RPMI8226 (cell line): ENCODE measurements around the gene SPTSSB.
A peak's percentile ranks its signal among the peaks of the same experiment; 100 is the strongest.

Experiments
- DNase-seq: peaks from one replicate; pipeline ENCODE4 v3.0.0-alpha.2; 2015

The SPTSSB gene

DNA sequence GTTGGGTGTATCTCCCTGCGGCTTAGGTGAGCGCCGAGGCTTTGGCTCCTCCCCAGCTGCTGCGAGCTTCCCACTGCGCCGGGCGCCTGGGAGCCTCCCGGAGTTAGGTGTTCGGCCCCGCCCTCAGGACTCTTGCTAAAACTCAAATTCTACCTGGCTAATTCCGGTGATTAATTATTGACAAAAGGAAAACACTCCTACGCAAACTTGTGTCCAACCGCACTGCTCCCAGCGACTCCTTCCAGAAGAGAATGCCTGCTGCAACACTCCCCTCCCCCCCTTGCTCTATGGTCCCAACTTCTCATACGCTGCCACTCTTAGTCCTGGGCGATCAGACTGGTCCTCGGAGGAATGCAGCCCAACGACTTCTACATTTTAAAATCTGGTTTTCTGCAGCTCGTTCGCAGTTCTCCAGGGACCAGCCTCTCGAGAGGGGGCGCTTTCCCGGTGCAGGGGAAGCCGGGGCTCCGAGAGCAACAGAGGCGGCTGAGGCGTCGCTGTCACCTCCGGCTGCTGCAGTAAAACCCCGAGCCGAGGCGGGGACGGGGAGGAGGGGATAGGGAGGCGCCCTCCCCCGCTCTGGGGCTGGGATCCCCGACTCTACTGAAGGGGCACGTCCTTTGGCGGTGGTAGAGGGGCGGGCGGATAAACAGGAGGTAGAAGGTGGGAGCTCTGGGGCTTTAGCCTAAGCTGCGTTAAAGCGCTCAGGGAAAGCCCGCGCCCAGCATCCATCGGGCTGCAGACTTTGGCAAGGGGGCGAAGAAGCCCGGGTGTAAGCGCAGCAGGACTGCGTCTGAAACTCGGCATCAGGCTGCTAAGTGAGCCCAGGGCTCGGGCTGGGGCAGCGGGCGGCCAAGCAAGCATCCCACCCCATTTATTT, at the start of gene SPTSSB:
SPTSSB (minus strand) TSS at position 77 of the 880 bp plus-strand sequence. CDS start 25,194 bp downstream, outside the sequence.
- DNase-seq: peak; percentile 14

DNA sequence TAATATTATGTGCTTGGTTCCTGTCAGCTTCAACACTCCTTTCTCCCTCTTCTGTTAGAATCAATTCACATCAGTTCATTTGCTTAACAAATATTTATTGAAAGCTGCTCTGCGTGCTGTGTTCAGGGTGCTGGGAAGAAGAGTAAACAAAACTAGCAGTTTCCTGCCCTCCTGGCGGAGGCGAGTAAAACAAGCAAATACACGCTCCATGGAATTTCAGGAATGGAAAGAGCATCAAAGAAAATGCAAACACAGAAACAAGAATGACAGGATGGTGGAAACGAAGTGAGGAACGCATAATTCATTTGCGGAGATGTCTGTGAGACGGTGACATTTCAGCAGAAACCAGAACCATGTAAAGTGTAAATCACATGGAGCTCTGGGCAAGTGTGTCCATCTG, 49.4 kb upstream of the SPTSSB start:
- DNase-seq: no peak

DNA sequence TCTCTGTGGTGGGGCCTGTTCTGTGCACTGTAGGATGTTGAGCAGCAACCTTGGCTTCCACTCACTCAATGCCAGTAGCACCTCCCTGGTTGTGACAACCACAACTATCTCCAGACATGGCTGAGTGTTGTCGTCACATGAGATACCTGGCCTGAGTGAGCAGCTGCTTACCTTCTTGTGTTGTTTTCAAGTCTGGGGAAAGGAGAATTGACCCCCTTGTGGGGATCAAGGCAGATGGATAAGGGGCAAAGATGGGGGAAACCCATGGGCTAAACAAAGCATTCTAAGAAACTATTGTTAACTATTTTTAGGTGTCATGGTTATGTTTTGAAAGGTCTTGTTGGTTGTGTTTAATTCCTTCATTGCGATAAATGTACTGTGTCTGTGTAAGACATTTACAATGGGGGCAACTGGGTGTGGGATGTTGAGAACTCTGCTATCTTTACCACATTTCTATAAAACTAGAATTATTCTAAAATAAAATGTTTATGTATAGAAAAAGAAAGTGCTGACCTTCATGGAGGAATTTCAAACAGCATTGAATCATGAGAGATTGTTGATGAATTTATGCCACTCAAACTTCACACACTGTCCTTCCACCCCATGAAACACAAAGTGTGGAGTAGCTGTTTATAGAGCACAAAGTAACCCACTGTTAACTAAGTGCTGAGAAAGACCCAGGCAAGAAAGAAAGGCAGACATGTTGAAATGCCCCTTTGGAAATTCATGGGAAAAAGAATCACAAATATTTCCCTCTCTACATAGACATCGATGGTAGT, 48.4 kb upstream of the SPTSSB start:
- DNase-seq: no peak

- no peak for DNase-seq
These were observed 44.4 kb upstream of the SPTSSB start for GRCh38 chr3:161415506-161416231.

GRCh38 chr3:161414907-161415306, 43.6 kb upstream of the SPTSSB start:
- DNase-seq: no peak

- no peak for DNase-seq
These were observed 42.5 kb upstream of the SPTSSB start for GRCh38 chr3:161413855-161414210.

- DNase-seq: no peak
These were observed 42.0 kb upstream of the SPTSSB start for GRCh38 chr3:161413127-161413854.

DNA sequence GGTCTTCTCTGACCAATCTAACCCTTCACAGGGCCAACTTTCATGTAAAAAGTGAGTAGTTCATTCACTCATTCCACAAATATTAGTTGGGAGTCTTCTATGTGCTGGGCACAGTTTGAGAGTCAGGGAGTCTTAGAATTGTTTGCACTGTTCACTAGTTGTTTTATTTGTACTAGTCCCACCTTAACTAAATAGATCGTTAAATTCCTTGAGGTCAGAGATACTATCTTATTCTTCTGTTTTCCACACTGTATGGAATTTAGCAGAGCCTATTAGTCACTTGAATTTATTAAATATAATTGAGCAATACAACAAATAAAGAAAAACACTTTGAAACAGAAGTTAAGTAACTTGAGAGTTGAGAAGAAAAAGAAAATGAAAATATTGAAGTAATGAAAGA, 40.8 kb upstream of the SPTSSB start:
- no peak for DNase-seq

DNA sequence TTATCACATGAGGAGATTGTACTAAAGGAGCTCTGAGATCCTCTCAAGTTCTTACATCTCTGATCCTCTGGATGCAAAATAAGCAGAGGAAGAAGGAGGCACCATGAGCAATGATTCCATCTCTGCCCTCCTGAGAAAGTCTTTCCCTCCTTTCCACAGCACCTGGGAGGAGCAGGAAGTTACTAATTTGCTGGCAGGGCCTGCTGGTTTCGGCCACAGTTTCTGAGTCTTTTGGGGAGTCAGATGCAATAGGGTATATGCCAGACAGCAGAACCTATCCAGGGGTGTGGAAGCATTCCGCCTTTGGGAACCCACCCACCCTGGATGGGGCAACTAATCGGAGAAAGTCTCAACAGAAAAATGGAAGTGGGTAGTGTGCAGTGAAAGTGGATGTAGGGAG, 38.5 kb upstream of the SPTSSB start:
- no peak for DNase-seq

- peak; percentile 71 for DNase-seq
These were observed 37.8 kb upstream of the SPTSSB start for GRCh38 chr3:161409069-161409468.

DNA sequence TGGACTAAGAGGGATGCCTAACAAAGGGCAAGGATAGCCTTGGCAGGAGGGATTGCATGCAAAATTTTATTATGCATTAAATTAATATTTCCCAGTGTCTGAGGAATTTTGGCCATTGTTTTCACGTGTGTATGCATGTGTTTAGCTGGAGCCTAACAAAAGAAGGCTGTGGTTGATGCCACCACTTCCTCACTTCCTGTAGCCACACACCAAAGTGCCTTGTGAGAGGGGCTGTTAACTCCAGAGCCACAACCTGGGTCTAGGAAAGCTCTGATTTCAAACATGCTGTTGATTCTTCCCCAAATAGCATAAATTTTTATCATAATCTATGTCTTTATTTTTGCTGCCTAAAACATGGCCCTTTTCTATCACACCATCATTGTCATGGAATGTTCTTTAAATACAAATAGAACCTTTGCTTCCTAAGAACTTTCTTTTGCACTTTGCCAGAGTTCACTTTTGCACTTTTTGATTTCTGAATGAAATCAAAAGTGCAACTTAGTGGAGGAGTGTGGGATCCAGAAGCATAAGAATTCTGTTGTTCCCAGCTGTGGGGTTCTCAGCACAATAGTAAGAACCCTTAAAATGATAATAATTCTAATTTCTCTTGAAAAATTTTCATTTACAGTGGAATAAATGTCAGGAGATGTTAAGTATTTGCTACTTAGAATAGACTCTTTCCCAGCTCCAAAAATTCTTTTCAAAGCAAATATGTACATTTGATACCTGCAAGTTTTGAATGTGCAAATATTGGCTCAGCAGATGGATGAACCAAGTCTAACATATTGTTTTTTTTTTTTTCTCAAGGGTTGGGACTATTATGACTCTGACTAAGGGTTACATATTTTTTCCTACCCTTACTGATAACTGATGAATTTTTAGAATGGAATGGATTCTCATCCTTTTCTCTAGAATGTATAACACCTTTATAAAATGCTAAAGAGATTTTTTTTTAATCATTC, 35.6 kb upstream of the SPTSSB start:
- DNase-seq: no peak

DNA sequence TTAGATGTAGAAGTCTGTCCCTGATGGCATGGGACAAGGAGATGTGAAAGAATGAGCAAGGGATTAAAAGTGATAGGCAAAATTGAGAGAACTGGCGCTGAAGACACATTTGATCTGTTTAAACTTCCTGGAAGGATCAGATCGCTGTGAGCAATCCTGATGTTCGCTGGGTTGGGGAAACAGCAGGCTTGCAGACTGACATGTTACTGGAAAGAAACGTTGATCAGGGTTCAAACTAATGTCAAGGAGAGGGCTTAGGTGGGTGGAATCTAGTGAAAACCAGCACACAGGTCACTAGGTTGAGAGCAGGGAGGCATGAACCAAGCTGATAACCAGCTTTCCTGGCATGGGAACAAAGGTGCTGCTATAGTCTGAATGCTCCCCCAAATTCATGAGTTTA, 34.5 kb upstream of the SPTSSB start:
- DNase-seq: no peak

DNA sequence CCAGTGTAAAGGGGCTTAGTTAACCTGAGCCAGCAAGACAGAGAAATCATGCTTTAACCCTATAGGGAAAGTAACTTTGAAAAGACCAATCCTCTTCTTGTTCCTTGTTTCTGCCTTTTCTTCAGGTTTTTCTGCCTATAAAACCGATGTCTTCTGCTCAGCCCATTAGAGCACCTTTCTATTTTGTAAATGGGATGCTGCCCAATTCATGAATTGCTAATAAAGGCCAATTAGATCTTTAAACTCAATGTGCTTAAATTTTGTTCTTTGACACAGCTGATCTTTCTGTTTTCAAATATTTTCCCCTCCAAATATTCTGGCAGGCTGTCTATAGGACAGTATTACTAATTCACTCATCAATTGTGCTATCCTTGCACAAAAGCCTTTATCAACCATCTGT, 33.8 kb upstream of the SPTSSB start:
- DNase-seq: no peak

- DNase-seq: no peak
These were observed 31.9 kb upstream of the SPTSSB start for GRCh38 chr3:161403251-161403650.

- DNase-seq: no peak
These were observed 30.1 kb upstream of the SPTSSB start for GRCh38 chr3:161401389-161401788.

- DNase-seq: no peak
These were observed 29.3 kb upstream of the SPTSSB start for GRCh38 chr3:161400650-161401049.

DNA sequence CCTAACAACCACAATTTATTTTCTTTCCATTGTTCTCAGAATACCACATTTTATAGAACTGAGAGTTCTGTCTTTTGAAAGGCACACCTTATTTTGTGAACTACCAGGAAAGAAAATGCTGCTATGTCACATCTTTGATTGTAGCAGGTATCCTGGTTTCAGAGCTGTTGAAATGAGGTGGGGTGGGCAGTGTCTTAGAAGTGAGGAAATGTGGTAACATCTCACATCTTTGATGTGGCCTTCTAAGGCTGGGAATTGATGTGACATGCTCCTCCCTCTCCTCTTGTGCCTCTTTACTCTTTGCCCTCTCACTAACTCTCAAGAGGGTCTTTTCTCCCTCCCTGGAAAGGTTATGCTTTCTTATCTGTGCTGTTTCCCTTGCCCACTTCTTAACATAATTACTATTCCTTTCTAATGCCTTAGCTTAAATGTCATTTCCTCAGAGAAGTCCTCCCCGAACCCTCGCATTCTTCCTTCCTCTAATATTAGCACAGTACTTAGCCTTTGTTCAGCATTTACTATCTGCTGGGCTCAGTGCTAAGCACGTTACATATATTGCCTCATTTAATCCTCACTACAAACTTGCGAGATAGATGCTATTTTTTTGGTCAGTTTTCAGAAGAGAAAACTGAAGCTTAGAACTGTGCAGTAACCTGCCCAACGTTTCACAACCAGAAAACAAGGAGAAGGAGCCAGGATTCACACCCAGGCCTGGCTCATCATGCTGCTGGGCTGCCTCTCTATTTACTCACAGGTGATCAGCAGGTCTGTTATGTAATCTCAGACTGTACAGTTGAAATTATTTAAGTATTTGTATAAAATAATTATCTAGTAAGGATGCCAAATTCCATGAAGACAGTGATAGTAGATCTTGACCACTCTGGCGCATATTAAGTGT, 24.0 kb upstream of the SPTSSB start:
- DNase-seq: no peak

GRCh38 chr3:161393803-161394202, 22.5 kb upstream of the SPTSSB start:
- no peak for DNase-seq

GRCh38 chr3:161393310-161393709, 22.0 kb upstream of the SPTSSB start:
- no peak for DNase-seq

DNA sequence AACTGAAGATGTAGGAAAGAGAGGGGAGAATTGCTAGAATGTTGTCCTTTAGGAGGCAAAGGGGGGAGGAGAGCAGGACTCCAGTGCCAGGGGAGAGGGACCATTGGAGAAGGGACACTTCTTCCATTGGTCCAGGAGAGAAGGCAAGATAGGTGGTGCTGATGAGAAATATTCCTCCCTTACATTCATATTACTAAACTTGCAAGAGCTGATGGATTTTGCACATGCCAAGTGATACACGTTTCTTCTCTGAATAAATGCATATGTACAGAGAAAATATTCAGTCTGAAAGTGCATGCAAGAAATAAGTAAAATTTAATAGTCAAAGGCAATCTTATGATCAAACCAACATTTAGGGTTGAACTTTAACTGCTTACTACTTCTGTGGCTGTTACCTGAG, 21.5 kb upstream of the SPTSSB start:
- DNase-seq: no peak

DNA sequence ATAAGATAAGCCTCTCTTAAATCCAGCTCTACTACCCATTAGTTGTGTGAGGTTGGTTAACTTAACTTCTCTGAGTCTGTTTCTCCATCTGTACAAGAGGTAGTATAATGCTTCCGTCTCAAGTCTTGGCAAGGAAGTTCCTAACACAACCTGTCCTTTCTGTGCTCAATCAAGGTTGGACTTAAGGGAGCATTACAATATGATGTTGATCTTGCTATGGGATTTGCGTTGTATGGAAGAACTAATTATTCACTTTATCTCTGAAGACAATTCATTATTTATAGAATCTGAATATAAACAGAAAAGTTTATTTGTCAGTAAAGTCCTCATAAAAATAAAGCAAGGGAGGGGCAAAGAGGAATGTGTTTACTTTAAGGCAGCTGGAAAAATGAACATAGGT, 18.9 kb upstream of the SPTSSB start:
- no peak for DNase-seq
